Activated T-cell treated with anti-CD3 and anti-CD28 coated beads, Interleukin-2, amount 50 U/mL, for 72 hours (primary cell): Measurements from ENCODE around the gene NEURL3. TPM values are rescaled to one million over a fixed set of nuclear protein-coding genes. Genes with fewer than 3 reads are reported as not detected.
A peak's percentile ranks its signal among the peaks of the same experiment; 100 is the strongest.

ENCODE experiments used
- ATAC-seq, 2 donors: fragments of 150-1000 bp; cut with Tn5 transposase; replicated peaks in 1 of 2; 2 replicates each; pipeline ENCODE4 v1.10.0; 2021; ENCODE audit warnings: moderate library complexity in 2 of 2, mild to moderate bottlenecking in 1 of 2
- DNase-seq, 2 donors: peaks; one replicate each; pipeline ENCODE4 v3.0.0; 2021 to 2022; ENCODE audit warnings: mixed read lengths in 1 of 2
- H3K27ac Mint-ChIP-seq: one replicate; pipeline ENCODE4 v1.8.0; 2022; ENCODE audit warnings: mild to moderate bottlenecking, moderate library complexity, mixed read lengths
- H3K27me3 Mint-ChIP-seq: one replicate; pipeline ENCODE4 v1.8.0; 2022; ENCODE audit warnings: low read depth, mixed read lengths
- H3K36me3 Mint-ChIP-seq, 2 donors: one replicate each; pipeline ENCODE4 v1.8.0; 2022; ENCODE audit warnings: mixed read lengths in 2 of 2, mild to moderate bottlenecking in 1 of 2; ENCODE audit not compliant: insufficient read depth in 2 of 2
- H3K4me1 Mint-ChIP-seq: one replicate; pipeline ENCODE4 v1.8.0; 2022; ENCODE audit warnings: low read depth, mixed read lengths
- H3K4me3 Mint-ChIP-seq, 2 donors: one replicate each; pipeline ENCODE4 v1.8.0; 2022; ENCODE audit warnings: mild to moderate bottlenecking in 2 of 2, mixed read lengths in 2 of 2, moderate library complexity in 2 of 2
- H3K9me3 Mint-ChIP-seq, 2 donors: one replicate each; pipeline ENCODE4 v1.8.0; 2022; ENCODE audit warnings: mixed read lengths in 2 of 2
- total RNA-seq, 2 donors: library from RNA; stranded (reverse); gene quantifications; one replicate each; pipeline ENCODE4 v1.2.3, GENCODE V29; 2022

NEURL3 gene
- total RNA-seq, 2 donors from 2014 or later = 4.4 to 5.3 TPM

- Mint-ChIP-seq H3K4me3 (peak within 1 kb of the TSS; percentile 94 to 97), H3K4me1 (peaks cover 72% of the 10 kb centered on the region), H3K27me3 (no peaks in the 10 kb centered on the region), H3K9me3 (no peaks in the 10 kb centered on the region), H3K27ac (peak within 1 kb of the TSS; percentile 94), H3K36me3 (peaks cover 25 to 35% of the 10 kb centered on the region in 2 donors)
- ATAC-seq (peak; percentile 71), DNase-seq (peak; percentile 92 to 93)
Observed at GRCh38 chr2:96536445-96537065, 31.4 kb upstream of the NEURL3 start, which contains the start of gene ARID5A. Gene ARID5A (plus strand): TSS chr2:96536752. CDS start chr2:96536827, 75 bp downstream.

- no peaks in the 10 kb centered on the region for H3K27me3 Mint-ChIP-seq
- DNase-seq (no peak), ATAC-seq (no peak)
- H3K27ac Mint-ChIP-seq = no peak overlapping the region
- no peaks in the 10 kb centered on the region for H3K9me3 Mint-ChIP-seq
- peaks cover 24 to 26% of the 10 kb centered on the region in 2 donors for H3K36me3 Mint-ChIP-seq
- H3K4me3 Mint-ChIP-seq = peak overlapping the region in 1 of 2 donors; percentile 13
- H3K4me1 Mint-ChIP-seq = peaks cover 73% of the 10 kb centered on the region
Observed at GRCh38 chr2:96535331-96535730, 30.2 kb upstream of the NEURL3 start.

- H3K36me3 Mint-ChIP-seq = peaks cover 19 to 21% of the 10 kb centered on the region in 2 donors
- DNase-seq (no peak), ATAC-seq (no peak)
- no peak overlapping the region for H3K4me3 Mint-ChIP-seq
- no peaks in the 10 kb centered on the region for H3K27me3 Mint-ChIP-seq
- no peaks in the 10 kb centered on the region for H3K9me3 Mint-ChIP-seq
- H3K27ac Mint-ChIP-seq = no peak overlapping the region
- peaks cover 73% of the 10 kb centered on the region for H3K4me1 Mint-ChIP-seq
Observed at GRCh38 chr2:96534701-96535181, 29.6 kb upstream of the NEURL3 start.

GRCh38 chr2:96534141-96534540 is 29.0 kb upstream of the NEURL3 start:
- no peak for ATAC-seq
- peak overlapping the region; percentile 42 for H3K27ac Mint-ChIP-seq

GRCh38 chr2:96533292-96534073 is 28.3 kb upstream of the NEURL3 start:
- ATAC-seq (no peak), DNase-seq (no peak)
- no peaks in the 10 kb centered on the region for H3K27me3 Mint-ChIP-seq
- H3K4me1 Mint-ChIP-seq = peaks cover 78% of the 10 kb centered on the region
- no peaks in the 10 kb centered on the region for H3K9me3 Mint-ChIP-seq
- H3K4me3 Mint-ChIP-seq = peak overlapping the region; percentile 6 to 20
- peaks cover 8% of the 10 kb centered on the region in 2 donors for H3K36me3 Mint-ChIP-seq
- H3K27ac Mint-ChIP-seq = peak overlapping the region; percentile 42

More at GRCh38 chr2:96534141-96534540, 29.0 kb upstream of the NEURL3 start:
- Mint-ChIP-seq H3K36me3 (peaks cover 13 to 15% of the 10 kb centered on the region in 2 donors), H3K27me3 (no peaks in the 10 kb centered on the region), H3K4me1 (peaks cover 73% of the 10 kb centered on the region), H3K9me3 (no peaks in the 10 kb centered on the region), H3K4me3 (peak overlapping the region in 1 of 2 donors; percentile 13)
- no peak for DNase-seq

- no peaks in the 10 kb centered on the region for H3K9me3 Mint-ChIP-seq
Observed at GRCh38 chr2:96532641-96533291, 27.6 kb upstream of the NEURL3 start.

GRCh38 chr2:96531872-96532505 is 26.8 kb upstream of the NEURL3 start:
- H3K27me3 Mint-ChIP-seq = no peaks in the 10 kb centered on the region
- no peaks in the 10 kb centered on the region for H3K9me3 Mint-ChIP-seq
- peak; percentile 85 to 91 for DNase-seq
- H3K4me3 Mint-ChIP-seq = peak overlapping the region; percentile 83 to 86
- H3K27ac Mint-ChIP-seq = peak overlapping the region; percentile 98
- H3K4me1 Mint-ChIP-seq = peaks cover 87% of the 10 kb centered on the region
- H3K36me3 Mint-ChIP-seq = peaks cover under 1% of the 10 kb centered on the region in 2 donors
- ATAC-seq = peak; percentile 42 to 50

More at GRCh38 chr2:96532641-96533291, 27.6 kb upstream of the NEURL3 start:
- Mint-ChIP-seq H3K27me3 (no peaks in the 10 kb centered on the region), H3K27ac (peak overlapping the region; percentile 98), H3K36me3 (peaks cover 3% of the 10 kb centered on the region in 2 donors), H3K4me3 (peak overlapping the region; percentile 83 to 86), H3K4me1 (peaks cover 85% of the 10 kb centered on the region)
- ATAC-seq (no peak), DNase-seq (peak in 1 of 2 donors; percentile 21)

- DNase-seq = peak in 1 of 2 donors; percentile 9
- ATAC-seq = no peak
- Mint-ChIP-seq H3K27ac (peak overlapping the region; percentile 98), H3K4me1 (peaks cover 93% of the 10 kb centered on the region), H3K4me3 (peak overlapping the region; percentile 83 to 86), H3K36me3 (no peaks in the 10 kb centered on the region), H3K9me3 (no peaks in the 10 kb centered on the region), H3K27me3 (no peaks in the 10 kb centered on the region)
Observed at GRCh38 chr2:96531366-96531765, 26.2 kb upstream of the NEURL3 start.

GRCh38 chr2:96530474-96531357 is 25.6 kb upstream of the NEURL3 start:
- no peaks in the 10 kb centered on the region for H3K36me3 Mint-ChIP-seq
- H3K4me1 Mint-ChIP-seq = peaks cover 93% of the 10 kb centered on the region
- peak in 1 of 2 donors; percentile 10 for ATAC-seq
- peak overlapping the region; percentile 98 for H3K27ac Mint-ChIP-seq
- peak; percentile 36 to 45 for DNase-seq
- peak overlapping the region; percentile 83 to 86 for H3K4me3 Mint-ChIP-seq
- H3K27me3 Mint-ChIP-seq = no peaks in the 10 kb centered on the region
- H3K9me3 Mint-ChIP-seq = no peaks in the 10 kb centered on the region

GRCh38 chr2:96530144-96530430 is 24.9 kb upstream of the NEURL3 start:
- Mint-ChIP-seq H3K9me3 (no peaks in the 10 kb centered on the region), H3K4me1 (peaks cover 93% of the 10 kb centered on the region), H3K27ac (peak overlapping the region; percentile 92), H3K4me3 (peak overlapping the region; percentile 83 to 86), H3K36me3 (no peaks in the 10 kb centered on the region), H3K27me3 (no peaks in the 10 kb centered on the region)
- ATAC-seq (no peak), DNase-seq (no peak)

- ATAC-seq (no peak), DNase-seq (no peak)
- Mint-ChIP-seq H3K36me3 (no peaks in the 10 kb centered on the region), H3K27ac (peak overlapping the region; percentile 92), H3K9me3 (no peaks in the 10 kb centered on the region), H3K4me3 (peak overlapping the region; percentile 83 to 94), H3K4me1 (peaks cover 94% of the 10 kb centered on the region), H3K27me3 (no peaks in the 10 kb centered on the region)
Observed at GRCh38 chr2:96529376-96530143, 24.4 kb upstream of the NEURL3 start.
